ENCODE results near the gene OR52K2.

DNA sequence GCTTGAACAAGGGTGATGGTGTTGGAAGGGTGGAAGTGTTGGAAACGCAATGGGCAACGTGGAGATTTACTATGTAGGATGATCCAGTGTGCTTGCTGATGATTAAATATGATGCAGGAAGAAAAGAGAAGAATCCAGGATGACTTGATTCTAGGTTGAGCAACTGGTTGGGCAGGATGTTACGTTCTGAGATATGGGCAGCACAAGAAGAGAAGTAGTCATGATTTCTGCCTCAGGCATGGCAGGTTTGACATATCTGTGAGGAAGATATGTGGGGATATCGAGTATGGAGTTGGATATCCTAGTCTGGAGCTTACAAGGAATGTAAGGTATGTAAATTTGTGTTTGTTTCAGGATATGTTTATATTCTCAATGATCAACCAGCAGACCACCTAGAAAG lies 35.2 kb downstream of the OR52K2 start:
- TF ChIP-seq CTCF (IDR thresholded peaks at IDR 0.05) (no peak), POLR2AphosphoS5 (IDR thresholded peaks at IDR 0.05) (no peak), POLR2A (IDR thresholded peaks at IDR 0.05) (no peak)

Data from prostate gland (tissue), 2 donors.